ENCODE data around the gene KCNMA1. TPM values are rescaled to one million over a fixed set of nuclear protein-coding genes. Genes with fewer than 3 reads are reported as not detected.

Gene KCNMA1
- total and polyA plus RNA-seq, 3 donors from 2014 or later = 13.6 to 36.1 (median 24.7) TPM

- H3K4me1 ChIP-seq = no peaks in the 10 kb centered on the region
- no peak for DNase-seq
- TF ChIP-seq POLR2A (IDR thresholded peaks at IDR 0.05) (no peak), CTCF (IDR thresholded peaks at IDR 0.05) (no peak)
- H3K4me3 ChIP-seq = no peak overlapping the region
- H3K27me3 ChIP-seq = no peaks in the 10 kb centered on the region
- WGBS, 2 donors = 94 to 98% methylated on average over 4 of the region's 4 CpGs
- no peaks in the 10 kb centered on the region for H3K9me3 ChIP-seq
- intact Hi-C loops (cut with DNase I; ENCODE audit: low total_unique reads) = no loop called here
- H3K36me3 ChIP-seq (ENCODE audit: low read depth, missing control alignments) = no peaks in the 10 kb centered on the region
- no peak overlapping the region for H3K27ac ChIP-seq
Observed at GRCh38 chr10:77087366-77087765, 550.2 kb downstream of the KCNMA1 start.

- H3K36me3 ChIP-seq (ENCODE audit: low read depth, missing control alignments) = no peaks in the 10 kb centered on the region
- H3K9me3 ChIP-seq = no peaks in the 10 kb centered on the region
- no peak overlapping the region for H3K4me3 ChIP-seq
- no peak for TF ChIP-seq CTCF (IDR thresholded peaks at IDR 0.05)
- no peaks in the 10 kb centered on the region for H3K4me1 ChIP-seq
- intact Hi-C loops (cut with DNase I; ENCODE audit: low total_unique reads) = no loop called here
- WGBS, 2 donors = 88 to 89% methylated on average over 1 of the region's 1 CpG
- H3K27ac ChIP-seq = no peak overlapping the region
- H3K27me3 ChIP-seq = no peaks in the 10 kb centered on the region
- no peak for DNase-seq
Observed at GRCh38 chr10:77086081-77086480, 551.5 kb downstream of the KCNMA1 start.

GRCh38 chr10:77085344-77085743 is 552.3 kb downstream of the KCNMA1 start:
- Histone ChIP-seq H3K36me3 (ENCODE audit: low read depth, missing control alignments) (no peaks in the 10 kb centered on the region), H3K27me3 (no peaks in the 10 kb centered on the region), H3K9me3 (no peaks in the 10 kb centered on the region), H3K4me3 (no peak overlapping the region), H3K27ac (no peak overlapping the region), H3K4me1 (no peaks in the 10 kb centered on the region)
- intact Hi-C loops (cut with DNase I; ENCODE audit: low total_unique reads) = no loop called here
- TF ChIP-seq POLR2A (IDR thresholded peaks at IDR 0.05) (no peak), CTCF (IDR thresholded peaks at IDR 0.05) (no peak)
- 74 to 79% methylated on average over 4 of the region's 4 CpGs for WGBS, 2 donors
- DNase-seq = no peak

- Histone ChIP-seq H3K36me3 (ENCODE audit: low read depth, missing control alignments) (no peaks in the 10 kb centered on the region), H3K27me3 (no peaks in the 10 kb centered on the region), H3K4me3 (no peak overlapping the region), H3K4me1 (no peaks in the 10 kb centered on the region), H3K9me3 (no peaks in the 10 kb centered on the region), H3K27ac (no peak overlapping the region)
- intact Hi-C loops (cut with DNase I; ENCODE audit: low total_unique reads) = no loop called here
- 43 to 47% methylated on average over 11 to 12 of the region's 12 CpGs for WGBS, 2 donors
- TF ChIP-seq CTCF (IDR thresholded peaks at IDR 0.05) (no peak), POLR2A (IDR thresholded peaks at IDR 0.05) (no peak)
- peak; percentile 56 for DNase-seq
Observed at GRCh38 chr10:77084431-77085144, 553.0 kb downstream of the KCNMA1 start.
